ENCODE results near the gene WTAP. TPM values are rescaled to one million over a fixed set of nuclear protein-coding genes. Genes with fewer than 3 reads are reported as not detected.
"Not testable (repeated sequence)": the region's sequence is repeated elsewhere in the genome, so short reads cannot be mapped to it uniquely, and the experiment has no call there.

Gene WTAP
- total RNA-seq, 1 donor from 2014 or later = 49.4 TPM

DNA sequence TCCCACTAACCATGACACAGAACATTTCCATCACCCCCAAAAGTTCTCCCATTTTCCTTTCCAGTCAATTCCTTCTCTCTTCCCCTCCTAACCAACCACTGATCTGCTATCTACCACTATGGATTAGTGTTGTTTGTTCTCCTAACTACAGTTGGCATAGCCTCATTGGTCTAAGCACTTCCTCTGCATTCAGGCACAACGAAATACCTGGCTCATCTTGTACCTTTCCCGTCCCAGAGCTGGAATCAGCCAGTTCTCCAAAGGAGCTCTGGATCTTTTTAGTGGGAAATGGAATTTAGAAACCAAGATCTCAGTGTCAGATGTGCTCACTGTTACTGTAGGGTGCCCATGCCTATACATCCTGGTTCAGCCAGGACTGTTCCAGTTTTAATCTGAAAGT lies 4.0 kb upstream of the WTAP start:
- intact Hi-C loops (cut with DNase I) = loop anchor here (10.0 kb wide), 1 partner anchor 242 kb away; the partner anchor contains the start of gene IGF2R
- DNase-seq (ENCODE audit: low spot score) = no peak

DNA sequence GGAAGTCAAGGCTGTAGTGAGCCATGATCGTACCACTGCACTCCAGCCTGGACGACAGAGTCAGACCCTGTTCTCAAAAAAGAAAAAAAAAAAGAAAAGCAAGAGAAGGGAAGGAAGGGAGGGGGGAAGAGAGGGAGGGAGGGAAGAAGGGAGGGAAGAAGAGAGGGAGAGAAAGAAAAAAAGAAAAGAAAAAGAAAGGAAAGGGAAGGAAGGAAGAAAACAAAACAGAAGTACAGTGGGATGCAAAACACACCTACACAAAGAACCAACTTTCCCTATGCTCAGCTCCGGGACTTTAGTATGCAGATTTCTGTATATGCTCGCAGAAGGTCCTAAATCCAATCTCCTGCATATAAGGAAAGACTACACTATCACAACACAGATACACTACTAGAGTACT lies 2.5 kb upstream of the WTAP start:
- intact Hi-C loops (cut with DNase I) = loop anchor here (10.0 kb wide), 1 partner anchor 240 kb away; the partner anchor contains the start of gene IGF2R

DNA sequence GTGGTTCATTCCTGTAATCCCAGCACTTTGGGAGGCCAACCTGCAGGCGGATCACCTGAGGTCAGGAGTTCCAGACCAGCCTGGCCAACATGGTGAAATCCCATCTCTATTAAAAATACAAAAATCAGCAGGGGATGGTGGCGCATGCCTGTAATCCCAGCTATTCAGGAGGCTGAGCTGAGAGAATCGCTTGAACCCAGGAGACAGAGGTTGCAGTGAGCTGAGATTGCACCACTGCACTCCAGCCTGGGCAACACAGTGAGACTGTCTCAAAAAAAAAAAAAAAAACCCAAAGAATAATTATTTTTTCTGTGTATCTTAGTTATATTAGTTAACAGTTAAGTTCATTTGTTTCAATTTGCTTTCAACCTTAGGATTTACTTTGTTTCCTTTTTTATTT lies 2.1 kb upstream of the WTAP start:
- intact Hi-C loops (cut with DNase I) = loop anchor here (10.0 kb wide), 1 partner anchor 240 kb away; the partner anchor contains the start of gene IGF2R
- not testable (repeated sequence) for DNase-seq (ENCODE audit: low spot score)

More for the DNA sequence above, 2.5 kb upstream of the WTAP start:
- DNase-seq (ENCODE audit: low spot score) = no peak

DNA sequence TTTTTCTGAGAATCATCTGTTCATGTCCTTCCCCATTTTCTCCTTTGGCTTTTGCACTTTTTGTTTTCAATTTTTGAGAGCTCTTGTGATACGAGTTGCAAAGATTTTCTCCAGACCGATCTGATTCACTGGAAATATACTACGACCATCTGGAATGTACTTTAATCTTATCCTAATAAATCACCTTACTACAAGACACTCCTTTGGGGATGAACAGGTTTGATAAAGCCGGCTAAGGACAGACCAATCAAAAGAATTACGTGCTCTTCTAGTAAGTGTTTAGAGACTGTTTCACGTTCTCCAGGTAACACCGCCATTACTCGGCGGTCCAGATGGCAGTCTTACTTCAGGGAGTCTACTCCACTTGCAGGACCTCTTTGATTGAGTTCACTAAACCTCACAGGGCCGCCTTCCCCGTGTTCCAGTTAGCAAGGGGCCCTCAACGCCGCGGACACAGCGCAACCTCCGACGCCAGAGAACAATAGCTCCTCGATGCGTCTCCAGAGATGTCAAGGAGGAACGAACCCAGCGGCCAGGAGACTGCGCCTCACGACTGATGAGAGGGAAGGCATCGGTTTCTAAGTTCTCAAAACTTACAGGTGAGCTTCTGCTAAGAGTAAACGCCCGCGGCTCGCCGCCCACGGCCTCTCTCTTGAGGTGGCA lies 920 bp upstream of the WTAP start:
- DNase-seq (ENCODE audit: low spot score) = no peak
- intact Hi-C loops (cut with DNase I) = loop anchor here (2.0 to 10.0 kb wide), 4 partner anchors 34 to 238 kb away; partner anchors contain the start of genes IGF2R, SOD2 and TCP1

DNA sequence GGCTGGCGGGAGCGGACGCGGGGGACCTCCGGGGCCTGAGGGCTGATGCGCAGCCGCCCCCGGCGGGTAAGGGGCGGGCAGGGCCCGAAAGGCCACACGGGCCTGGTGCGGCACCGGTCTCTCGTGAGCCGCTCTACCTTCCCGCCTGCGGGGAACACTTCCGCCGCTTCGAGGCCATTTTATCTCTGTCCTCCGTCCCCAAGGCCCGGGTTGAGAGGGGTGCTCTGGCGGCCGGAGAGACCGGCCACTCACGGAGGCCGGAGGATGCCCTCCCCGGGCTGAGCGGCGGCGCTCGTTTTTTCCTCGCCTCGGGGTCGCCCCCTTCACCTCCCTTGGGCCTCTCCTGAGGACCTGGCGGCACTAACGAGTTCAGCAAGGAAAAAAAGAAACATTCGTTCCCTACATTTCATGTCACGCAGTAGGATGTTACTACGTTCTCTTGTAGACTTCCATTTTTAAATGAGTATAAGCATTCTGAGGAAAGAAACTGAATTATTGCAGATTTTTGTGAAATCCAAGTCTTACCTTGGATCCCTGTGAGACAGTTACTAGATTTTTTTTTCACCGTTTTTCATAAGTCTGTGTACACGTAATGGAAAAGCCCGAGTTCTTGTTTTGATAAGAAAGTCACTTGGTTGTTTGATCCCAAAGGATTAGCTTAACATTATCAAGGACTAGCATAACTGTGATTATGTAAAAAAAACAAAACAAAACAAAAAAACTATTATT lies 575 bp downstream of the WTAP start:
- intact Hi-C loops (cut with DNase I) = loop anchor here (2.0 to 10.0 kb wide), 4 partner anchors 33 to 237 kb away; partner anchors contain the start of genes IGF2R, SOD2 and TCP1
- DNase-seq (ENCODE audit: low spot score) = no peak

DNA sequence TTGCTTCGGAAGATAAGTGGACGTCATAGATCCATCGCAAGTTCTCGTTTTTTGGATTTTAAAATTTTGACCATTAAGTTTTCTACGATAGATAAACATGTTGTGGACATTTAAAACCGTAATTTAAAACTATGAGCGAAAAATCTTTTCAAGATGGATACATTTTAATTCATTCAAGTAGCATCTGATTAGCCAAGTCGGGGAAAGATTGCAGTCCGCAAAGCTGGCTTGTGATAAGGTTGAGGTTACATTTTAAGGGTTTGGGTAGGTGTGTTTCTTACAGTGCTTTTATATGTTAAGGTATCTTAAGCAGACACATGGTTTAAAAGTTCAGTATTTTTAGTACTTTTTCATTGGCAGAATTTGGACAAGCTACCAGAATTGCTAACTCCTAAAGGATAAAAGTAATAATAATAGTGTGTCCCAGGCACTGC lies 1.2 kb downstream of the WTAP start:
- DNase-seq (ENCODE audit: low spot score) = no peak
- intact Hi-C loops (cut with DNase I) = loop anchor here (10.0 kb wide), 1 partner anchor 236 kb away; the partner anchor contains the start of gene IGF2R

DNA sequence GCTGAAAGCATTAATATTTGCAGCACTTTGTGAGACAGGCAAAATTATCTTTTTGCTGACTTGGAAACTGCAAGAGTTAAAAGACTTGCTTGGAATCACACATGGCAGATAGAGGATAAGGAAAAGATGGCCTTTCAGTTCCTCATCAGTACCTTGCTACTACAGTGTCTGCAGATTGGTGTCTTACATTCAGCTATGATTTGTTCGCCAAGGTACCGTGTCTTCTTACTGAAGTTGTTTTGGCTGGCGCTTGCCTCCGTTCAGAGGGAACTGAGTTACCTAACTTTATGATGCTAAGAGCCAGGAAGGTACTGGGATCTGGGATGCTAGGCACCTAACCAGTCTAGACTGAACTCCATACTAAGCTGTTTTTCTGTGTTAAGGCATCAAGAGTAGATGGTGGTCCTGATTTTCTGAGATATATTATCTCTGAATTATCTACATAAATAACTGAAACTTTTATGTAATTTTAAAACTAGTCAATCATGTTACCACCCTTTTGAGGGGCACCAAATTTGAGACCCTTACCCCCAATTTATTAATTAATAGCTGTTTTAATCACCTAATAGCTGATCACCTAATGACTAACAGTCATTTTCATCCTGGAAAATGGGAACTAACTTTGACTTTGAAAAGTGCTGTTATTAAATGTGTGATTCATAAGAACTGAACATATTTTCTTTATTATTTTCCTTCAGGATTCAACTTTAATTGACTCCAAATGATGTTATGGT lies 2.5 kb downstream of the WTAP start:
- DNase-seq (ENCODE audit: low spot score) = no peak
- intact Hi-C loops (cut with DNase I) = loop anchor here (10.0 kb wide), 1 partner anchor 235 kb away; the partner anchor contains the start of gene IGF2R

DNA sequence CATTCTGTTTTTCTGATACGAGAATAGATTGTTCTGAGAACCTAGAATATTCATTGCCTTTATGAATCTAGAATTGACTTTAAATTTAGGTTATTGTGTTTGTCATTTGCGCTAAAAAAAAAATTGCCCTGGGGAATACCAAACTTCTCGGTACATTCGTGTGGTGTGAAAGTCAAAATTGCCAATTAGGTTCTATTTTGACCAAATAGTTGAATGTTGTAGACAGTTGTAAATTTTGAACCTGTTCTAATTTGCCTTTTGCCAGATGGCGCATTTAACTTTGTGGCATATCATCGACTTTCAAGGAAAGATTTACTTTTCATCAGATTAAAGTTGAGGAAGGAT lies 3.0 kb downstream of the WTAP start:
- DNase-seq (ENCODE audit: low spot score) = no peak
- intact Hi-C loops (cut with DNase I) = no loop called here

DNA sequence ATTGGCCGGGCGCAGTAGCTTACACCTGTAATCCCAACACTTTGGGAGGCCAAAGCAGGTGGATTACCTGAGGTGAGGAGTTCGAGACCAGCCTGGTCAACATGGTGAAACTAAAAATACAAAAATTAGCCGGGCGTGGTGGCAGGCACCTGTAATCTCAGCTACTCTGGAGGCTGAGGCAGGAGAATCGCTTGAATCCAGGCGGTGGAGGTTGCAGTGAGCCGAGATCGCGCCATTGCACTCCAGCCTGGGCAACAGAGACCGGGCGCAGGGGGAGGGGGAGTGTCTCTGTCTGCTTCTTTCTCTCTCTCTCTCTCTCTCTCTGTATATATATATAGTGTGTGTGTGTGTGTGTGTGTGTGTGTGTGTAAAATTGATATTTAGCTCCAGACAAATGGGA lies 5.2 kb downstream of the WTAP start:
- DNase-seq (ENCODE audit: low spot score); intact Hi-C loops (cut with DNase I): not testable (repeated sequence)

DNA sequence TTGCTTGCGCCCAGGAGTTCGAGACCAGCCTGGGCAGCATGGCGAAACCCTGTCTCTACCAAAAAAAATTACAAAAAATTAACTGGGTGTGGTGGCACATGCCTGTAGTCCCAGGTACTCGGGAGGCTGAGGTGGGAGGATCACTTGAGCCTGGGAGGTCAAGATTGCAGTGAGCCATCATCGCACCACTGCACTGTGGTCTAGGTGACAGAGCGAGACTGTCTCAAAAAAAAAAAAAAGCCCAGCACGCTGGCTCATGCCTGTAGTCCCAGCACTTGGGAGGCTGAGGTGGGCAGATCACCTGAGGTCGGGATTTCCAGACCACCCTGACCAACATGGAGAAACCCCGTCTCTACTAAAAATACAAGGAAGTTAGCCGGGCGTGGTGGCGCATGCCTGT lies 6.1 kb downstream of the WTAP start:
- intact Hi-C loops (cut with DNase I); DNase-seq (ENCODE audit: low spot score): not testable (repeated sequence)

DNA sequence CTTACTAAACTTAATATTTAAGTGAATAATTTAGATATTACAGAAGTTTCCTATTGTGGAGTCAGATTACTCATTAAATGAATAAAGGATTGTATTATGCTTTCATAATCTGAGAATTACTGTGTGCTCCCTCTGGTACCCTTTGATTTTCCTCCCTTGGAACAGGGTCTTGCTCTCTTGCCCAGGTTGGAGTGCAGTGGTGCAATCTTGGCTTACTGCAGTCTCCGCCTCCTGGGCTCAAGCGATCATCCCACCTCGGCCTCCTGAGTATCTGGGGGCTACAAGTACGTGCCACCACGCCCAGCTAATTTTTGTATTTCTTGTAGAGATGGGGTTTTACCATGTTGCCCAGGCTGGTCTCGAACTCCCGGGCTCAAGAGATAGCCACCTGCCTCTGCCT lies 9.6 kb downstream of the WTAP start:
- no peak for DNase-seq (ENCODE audit: low spot score)
- intact Hi-C loops (cut with DNase I) = no loop called here

DNA sequence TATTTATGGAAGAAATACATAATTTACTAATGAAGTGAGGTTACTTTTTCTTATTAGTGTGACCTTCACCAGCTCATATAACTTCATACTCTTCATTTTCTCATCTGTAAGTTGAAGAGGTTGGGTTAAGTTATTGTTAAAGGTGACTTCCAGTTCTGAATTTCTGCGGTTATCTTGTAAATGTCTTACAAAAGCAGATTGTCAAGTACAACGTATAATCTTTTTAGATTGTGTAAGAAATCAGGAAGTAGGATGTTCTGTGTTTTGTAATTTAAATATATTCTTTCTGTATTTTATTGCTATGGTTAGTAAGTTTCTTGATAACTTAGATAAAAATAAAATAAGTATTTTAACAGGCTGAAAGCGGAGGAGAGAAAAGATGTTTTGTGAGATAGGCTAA lies 12.0 kb downstream of the WTAP start:
- intact Hi-C loops (cut with DNase I) = no loop called here
- DNase-seq (ENCODE audit: low spot score) = no peak

DNA sequence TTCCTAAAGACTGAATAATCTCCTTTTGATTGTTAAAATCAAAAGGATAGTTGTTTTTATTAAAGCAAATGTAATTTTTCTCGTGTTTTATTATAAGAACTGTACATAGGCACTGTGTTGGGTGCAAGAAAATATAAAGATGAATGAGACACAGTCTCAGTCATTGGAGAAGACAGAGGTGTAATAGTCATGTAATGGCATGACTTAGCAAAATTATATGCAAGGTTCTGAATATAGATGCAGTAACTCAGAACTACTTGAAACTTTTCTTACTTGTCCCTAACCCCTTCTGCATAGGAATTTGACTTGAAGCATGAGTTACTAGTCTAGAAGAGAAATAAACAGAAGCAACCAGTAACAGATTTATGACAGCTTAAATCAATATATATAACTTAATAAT lies 14.9 kb downstream of the WTAP start:
- intact Hi-C loops (cut with DNase I) = no loop called here
- no peak for DNase-seq (ENCODE audit: low spot score)

DNA sequence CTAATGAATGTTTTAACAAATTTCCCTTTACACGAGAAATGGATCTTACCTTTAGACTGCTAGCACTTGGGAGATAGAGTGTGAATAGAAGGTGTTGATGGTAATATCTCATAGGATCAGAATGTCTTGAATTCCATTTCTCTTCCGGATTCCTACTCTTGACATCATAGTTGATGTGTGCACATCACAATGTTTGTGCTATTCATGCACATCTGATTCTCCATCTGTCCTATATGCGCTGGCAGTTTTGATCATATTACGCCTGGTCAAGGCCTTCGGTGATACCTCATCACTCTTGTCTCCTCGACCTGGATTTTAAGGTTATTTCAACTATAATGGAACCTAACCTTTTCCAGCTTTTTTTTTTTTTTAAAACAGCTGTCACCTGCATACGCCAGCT lies 17.8 kb downstream of the WTAP start:
- DNase-seq (ENCODE audit: low spot score) = no peak
- intact Hi-C loops (cut with DNase I) = no loop called here

DNA sequence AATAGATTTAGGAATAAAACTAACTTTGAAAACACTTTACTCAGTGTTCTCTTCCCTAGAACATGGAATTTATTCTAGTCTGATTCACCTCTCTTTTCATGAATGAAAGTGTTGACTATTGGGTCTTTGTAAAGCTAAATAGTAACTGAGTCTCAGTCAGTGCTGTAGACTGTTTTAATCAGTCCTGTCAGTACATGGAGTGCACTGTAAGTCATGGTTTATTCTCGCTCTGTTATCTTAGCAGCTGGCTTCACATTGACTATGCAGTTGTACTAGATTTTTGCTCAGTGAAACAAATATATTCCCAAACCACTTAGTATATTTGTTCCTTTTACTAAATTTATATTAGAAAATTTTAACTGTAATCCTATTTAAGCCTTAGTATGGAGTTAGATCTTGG lies 19.5 kb downstream of the WTAP start:
- intact Hi-C loops (cut with DNase I) = no loop called here
- DNase-seq (ENCODE audit: low spot score) = no peak

DNA sequence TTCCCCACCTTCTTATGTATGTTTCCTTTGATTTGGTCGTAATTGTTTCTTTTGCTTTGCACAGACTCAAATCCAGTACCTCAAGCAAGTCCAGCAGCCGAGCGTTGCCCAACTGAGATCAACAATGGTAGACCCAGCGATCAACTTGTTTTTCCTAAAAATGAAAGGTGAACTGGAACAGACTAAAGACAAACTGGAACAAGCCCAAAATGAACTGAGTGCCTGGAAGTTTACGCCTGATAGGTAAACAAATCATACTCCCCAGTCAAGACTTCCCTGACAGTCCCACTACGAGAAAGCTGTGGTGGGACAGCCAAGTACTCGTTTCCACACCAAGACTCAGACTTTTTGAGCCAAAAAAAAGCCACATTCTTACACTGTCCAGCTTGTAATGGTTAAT lies 20.8 kb downstream of the WTAP start:
- intact Hi-C loops (cut with DNase I); DNase-seq (ENCODE audit: low spot score): not testable (repeated sequence)

DNA sequence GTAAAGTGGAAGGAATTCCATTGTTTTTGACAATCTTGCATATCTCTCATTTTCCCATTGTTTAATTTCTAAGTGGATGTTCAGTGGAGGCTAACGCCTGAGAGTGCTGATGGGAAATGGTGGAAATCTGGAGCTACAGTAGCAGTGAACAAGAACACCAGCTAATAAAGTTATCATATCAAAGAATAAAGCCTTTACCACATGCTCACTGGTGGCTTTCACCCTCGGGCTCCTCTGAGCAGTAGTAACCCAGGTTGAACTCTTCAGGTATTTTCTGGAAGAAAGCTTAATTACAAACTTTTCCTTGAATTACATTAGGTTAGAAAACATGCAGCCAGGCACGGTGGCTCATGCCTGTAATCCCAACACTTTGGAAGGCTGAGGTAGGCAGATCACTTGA lies 24.1 kb downstream of the WTAP start:
- intact Hi-C loops (cut with DNase I) = no loop called here
- DNase-seq (ENCODE audit: low spot score) = no peak

DNA sequence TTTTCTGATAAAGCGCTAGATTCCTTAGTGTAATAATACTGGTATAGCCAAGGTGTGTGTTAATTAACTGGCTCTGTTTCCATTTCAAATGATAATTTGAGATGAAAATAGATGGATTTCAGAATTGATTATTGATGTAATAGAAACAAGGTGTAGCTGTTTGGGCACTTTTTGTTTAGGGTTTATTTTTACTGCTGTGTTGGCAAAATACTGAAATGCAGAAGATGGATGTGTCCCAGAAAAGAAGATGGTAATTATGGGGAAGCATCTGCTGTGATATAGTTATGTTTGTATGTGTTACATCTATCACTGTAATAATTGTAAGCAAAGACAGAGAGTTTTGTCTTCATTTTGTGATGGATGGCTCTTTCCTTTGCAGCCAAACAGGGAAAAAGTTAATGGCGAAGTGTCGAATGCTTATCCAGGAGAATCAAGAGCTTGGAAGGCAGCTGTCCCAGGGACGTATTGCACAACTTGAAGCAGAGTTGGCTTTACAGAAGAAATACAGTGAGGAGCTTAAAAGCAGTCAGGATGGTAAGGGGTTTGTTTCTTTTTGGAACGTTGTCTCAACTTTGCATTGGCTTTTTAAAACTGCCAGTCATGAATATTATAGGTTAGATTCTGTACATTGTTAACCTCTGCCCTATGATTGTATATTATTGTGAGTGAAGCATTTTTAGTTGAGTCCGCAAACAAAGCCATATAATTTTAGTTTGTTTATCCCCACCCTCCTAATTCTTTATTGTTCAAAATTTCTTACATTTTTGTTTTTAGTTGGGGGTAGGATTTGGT lies 26.0 kb downstream of the WTAP start:
- intact Hi-C loops (cut with DNase I) = no loop called here
- no peak for DNase-seq (ENCODE audit: low spot score)

DNA sequence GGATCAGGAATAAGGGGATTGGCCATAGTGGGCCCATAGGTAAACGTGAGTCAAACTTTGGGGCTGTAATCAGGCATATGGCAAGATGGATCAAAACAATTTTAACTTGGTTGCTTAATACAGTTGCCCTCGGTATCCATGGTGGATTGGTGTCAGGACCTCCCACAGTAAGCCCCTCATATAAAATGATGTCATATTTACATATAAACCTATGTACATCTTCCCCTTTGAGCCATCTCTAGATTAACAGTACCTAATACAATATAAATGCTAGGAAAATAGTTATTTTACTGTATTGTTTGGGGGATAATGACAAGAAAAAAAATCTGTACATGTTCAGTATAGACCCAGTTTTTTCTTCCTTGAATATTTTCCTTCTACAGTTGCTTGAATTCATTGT lies 27.1 kb downstream of the WTAP start:
- DNase-seq (ENCODE audit: low spot score) = no peak
- intact Hi-C loops (cut with DNase I) = no loop called here

Measured in cardiac septum (tissue), 1 donor.